ENCODE results near the gene PTPRN2. TPM values are rescaled to one million over a fixed set of nuclear protein-coding genes. Genes with fewer than 3 reads are reported as not detected.

PTPRN2 gene
- total RNA-seq, 1 experiment from 2014 or later, result 2.9 TPM

DNA sequence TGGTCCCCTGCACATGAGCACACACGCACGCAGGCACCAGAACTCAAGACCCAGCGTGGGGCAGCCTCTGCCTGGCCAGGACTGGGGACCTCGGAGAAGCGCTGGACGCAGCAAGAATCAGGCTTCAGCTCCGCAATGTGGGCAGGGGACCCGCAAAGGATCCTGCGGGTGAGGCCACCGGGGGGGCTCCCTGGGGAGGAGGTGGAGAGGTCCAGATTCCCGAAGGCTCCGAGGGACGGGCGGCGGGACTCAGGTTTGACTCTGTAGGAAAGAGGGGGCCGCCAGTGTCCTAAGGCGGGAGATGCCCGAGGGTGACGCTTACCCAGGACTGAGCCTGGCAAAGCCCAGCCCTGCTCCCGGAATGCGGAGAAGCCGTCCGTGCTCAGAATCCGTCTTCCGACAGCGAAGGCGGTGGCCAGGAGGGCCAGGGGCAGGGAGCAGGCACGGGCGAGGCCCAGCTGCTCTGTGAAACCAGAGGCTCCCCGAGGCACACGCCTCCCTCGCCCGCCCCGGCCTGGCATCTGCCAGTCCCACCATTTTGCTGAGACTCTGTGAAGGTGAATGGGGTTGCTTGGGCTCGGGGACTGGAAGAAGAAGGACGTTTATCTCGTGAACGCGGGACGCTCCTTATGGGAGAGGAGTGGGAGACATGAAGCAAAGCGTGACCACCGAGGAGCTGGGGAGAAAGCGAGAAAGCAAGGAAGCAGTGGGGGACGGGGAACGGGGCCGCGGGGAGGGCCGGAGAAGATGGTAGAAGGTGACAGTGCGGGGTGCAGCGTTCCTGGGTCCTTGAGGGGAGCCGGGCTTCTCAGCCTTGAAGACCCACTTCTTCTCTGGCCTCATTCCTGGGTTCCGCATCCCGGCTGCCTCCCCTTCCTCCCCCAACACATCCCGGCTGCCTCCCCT is 489.2 kb downstream of the PTPRN2 start:
- no peak for DNase-seq (ENCODE audit: extremely low read depth, low read depth)

DNA sequence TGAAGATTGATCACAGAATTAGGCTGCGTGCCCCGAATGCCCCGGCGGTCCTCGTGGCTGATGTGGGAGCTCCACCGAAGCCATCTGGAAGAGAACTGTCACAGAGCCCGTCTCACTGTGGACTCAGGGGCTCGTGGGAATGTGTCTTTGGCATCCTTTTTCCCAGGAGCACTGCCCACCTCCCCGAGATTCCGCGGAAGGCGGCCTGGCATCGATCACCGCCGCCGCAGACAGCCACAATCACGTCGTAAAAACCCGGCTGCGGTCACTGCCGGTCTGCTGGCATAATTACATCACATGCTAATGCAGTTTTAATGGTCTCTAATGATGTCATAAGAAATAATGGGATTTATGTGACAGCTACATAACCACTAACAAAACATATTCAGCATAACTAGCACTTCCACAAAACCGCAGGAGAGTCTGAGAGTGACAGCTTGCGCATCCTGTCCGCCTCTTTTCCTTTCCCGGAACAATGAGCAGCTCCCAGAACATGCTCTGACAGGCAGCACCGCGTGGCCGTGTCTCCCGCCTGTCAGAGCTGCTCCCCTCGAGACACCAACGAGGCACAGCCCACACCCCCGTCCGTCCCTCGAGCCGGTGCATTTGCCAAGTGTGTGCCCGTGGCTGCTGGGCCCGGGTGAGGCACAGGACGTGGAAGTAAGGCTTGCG is 490.0 kb downstream of the PTPRN2 start:
- DNase-seq (ENCODE audit: extremely low read depth, low read depth), result no peak

DNA sequence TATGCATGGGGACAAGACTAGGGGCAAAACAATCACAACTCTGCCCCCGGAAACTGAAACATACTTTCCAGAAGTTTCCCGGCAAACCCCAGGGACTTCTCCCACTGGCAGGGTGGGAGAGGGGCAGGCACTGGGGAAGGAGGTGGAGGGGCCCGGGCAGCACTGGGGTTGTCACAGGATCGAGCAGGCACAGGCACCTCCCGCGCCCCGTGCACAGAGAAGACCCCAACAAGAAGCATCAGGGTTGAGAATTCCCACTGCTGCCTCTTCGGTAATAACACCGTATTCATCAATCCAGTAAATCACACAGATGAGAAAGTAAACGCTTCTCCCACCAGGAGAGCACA is 490.5 kb downstream of the PTPRN2 start:
- DNase-seq (ENCODE audit: extremely low read depth, low read depth), result no peak

DNA sequence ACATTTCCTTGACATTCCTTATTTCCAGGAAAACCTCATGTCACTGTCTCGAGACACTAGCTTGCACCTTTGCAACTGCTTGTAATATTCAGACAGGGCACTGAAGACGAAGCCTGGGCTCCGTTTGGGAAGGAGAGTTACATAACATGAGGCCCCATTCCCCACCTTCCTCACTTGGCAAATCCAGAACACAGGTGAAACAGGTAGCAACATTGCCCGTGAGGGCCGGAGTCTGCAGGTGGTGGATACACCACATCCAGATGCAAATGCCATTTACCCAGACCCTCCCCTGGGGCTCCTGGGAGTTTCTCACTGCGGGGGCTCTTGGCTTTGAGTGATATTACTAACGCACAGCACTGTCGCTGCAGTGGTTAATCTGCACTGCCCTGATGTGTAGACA is 491.0 kb downstream of the PTPRN2 start:
- DNase-seq (ENCODE audit: extremely low read depth, low read depth), result no peak

DNA sequence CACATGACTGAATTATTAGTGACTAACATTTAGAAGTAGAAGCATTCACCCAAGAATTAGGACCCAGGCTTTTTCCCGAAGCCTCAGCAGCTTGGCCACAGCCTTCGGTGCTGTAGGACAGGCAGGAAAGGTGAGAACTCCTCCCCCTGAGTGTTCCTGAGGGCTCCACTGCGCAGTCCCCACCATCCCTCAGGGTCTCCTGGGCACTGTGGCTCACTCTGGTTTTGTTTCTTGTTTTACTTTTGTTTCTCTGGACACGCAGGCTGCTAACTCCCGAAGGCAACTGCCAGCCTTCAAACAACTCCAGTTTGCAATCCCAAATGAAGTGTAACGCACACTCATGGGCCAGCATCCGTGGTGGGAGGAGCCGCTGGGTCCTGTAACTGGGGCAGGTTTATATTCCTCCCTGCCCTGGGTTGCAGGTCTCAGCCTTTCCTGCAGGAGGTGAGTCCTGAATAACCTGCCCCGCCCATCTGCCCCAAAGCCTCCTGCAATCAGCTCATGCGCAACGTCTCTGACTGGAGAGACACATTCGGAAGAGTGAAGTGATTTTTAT is 492.9 kb downstream of the PTPRN2 start:
- DNase-seq (ENCODE audit: extremely low read depth, low read depth), result no peak

DNA sequence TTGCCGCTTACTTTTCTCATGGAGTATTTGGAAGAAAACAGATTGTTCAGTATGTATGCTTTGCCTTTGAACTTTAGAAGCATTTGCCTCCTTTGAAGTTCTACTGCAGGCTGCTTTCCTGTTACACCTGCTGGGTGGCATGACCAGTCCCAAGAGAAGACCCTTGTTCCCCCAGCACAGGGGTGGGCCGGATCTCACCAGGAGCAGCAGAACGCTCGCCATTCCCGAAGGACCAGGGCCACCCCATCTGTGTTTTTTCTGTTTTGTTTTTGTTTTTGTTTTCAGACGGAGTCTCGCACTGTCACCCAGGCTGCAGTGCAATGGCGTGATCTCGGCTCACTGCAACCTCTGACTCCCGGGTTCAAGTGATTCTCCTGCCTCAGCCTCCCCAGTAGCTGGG is 493.6 kb downstream of the PTPRN2 start:
- no peak for DNase-seq (ENCODE audit: extremely low read depth, low read depth)

DNA sequence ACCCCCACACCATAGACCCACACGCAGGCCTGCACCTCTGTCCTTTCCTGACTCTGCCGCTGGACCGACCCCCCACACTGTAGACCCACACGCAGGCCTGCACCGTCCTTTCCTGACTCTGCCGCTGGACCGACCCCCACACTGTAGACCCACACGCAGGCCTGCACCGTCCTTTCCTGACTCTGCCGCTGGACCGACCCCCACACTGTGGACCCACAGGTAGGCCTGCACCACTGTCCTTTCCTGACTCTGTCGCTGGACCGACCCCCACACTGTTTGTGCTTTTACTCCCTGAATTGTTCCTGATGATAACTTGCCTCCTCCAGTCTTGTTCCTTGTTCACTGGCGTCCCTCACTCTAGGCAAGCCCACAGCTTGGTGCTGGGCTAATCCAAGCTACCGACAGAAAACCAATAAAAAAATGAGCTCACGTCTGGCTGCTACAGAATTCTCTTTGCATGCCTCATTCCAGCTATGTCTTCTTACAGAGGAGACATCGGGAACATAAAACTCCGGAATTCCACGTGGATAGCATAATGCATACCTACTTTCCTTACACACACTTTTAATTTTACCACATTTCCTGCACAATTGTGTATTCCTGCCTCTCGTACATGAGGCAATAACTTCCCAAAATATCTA is 494.3 kb downstream of the PTPRN2 start:
- DNase-seq (ENCODE audit: extremely low read depth, low read depth), result no peak

DNA sequence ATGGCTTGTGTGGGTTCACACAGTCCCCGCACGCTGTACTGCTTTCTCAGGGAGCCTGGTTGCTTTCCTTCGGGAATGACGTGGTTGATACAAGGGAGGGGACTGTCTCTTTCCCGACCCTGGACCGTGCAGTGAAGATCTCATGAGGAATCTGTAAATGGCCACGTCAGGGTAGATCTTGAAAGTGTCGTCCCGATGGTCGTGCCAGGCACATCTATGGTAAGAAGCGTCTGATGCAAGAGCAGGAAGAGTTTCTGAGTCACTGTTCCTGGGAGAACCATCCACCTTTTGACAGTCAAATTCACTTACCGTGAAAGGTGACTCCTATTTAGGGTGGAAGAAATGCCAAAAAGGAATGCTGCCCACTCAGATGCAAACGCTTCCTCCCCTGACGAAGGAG is 500.4 kb downstream of the PTPRN2 start:
- DNase-seq (ENCODE audit: extremely low read depth, low read depth), result no peak

DNA sequence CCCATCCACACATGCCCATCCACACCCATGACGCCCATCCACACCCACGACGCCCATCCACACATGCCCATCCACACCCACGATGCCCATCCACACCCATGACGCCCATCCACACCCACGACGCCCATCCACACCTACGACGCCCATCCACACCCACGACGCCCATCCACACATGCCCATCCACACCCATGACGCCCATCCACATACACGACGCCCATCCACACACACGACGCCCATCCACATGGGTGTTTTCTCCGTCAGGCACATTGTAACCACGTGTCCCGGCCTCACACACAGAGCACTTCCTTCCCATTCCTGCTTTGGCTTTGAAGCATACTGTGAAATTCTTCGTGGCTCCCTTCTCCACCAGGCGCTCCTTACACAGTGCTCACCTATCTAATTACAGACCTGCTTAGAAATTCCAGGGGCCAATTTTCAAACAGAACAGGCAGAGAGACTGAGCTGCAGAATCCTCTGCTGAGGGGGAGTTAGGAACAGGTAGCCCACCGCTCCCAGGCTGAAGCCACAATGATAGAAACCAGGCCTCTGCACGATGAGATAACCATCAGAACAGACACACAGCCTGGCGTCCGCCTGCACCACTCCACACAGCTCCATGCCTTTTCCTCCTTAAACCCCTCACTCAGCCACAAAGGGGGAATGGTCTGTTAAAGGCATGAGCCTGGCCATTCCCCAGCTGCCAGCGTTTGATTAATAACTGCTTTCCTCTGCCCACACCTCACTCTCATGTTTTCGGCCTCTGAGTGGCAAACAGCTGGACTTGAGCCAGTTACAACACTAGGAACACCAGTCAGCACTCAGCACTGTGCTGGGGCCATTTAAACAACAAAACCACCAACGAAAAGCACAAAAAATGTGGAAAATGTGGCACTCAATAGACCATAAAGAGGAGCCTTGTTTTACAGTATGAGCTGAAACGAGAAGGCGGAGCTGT is 501.6 kb downstream of the PTPRN2 start:
- DNase-seq (ENCODE audit: extremely low read depth, low read depth), result no peak

DNA sequence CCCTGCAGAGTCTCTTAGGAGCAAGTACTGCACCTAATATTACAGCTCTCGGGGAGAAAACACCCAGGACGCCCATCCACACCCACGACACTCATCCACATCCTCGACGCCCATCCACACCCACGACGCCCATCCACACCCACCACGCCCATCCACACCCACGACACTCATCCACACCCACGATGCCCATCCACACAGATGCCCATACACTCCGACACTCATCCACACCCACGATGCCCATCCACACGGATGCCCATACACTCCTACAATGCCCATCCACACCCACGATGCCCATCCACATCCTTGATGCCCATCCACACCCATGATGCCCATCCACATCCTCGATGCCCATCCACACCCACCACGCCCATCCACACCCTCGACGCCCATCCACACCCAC is 503.1 kb downstream of the PTPRN2 start:
- DNase-seq (ENCODE audit: extremely low read depth, low read depth), result no peak

DNA sequence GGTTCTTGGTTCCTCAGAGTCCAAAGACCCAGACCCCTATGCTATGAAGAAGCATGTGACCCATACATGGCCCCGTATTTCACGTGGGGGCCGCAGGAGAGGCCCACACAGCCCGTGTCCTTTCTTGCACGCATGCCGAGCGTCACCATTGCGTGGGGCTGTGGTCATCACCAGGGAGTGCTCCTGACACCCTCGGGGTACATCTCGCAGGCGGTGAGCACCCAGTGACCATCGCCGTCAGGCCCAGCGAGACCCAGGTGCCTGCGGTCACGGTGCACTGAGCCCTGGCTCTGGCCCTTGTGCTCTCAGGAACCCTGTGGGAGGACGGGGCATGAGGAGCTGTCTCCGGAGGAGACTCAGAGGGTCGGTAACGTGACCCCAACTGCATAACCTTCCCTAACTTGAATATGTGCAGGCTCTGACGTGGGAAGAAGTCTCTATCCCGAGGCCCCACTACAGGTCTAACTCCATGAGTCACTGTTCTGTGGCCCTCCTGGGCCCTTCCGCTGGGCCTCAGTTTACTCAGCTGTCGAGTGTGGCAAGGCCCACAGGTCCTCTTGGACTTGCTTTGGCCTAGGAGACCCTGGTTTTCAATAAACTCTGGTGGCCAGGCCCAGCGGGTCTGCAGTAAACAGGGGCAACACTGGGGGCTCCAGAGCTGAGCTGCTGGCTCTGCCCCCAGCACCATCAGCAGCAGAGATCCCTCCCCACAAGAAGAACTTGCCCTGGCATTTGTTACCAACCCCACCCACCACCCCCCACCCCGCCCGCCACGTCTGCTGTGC is 503.9 kb downstream of the PTPRN2 start:
- no peak for DNase-seq (ENCODE audit: extremely low read depth, low read depth)

DNA sequence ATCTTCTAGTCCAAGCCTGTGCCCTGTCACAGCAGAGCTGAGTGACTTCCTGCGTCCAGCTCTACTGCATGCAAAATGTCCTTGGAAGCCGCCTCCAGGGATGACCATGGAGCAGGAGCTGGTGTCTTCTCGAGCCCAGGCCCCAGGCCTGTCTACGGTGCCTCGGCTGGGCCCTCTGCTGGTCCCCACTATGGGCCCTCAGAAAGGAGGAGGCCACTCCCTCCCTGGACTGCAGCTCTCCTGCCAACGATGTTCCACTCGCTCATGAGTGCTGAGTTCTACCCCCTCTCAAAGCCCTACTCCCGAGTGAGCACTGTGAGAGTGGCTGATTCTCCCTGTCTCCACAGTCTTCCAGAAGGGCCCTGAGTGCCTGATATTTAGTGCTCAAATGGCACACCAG is 504.9 kb downstream of the PTPRN2 start:
- no peak for DNase-seq (ENCODE audit: extremely low read depth, low read depth)

DNA sequence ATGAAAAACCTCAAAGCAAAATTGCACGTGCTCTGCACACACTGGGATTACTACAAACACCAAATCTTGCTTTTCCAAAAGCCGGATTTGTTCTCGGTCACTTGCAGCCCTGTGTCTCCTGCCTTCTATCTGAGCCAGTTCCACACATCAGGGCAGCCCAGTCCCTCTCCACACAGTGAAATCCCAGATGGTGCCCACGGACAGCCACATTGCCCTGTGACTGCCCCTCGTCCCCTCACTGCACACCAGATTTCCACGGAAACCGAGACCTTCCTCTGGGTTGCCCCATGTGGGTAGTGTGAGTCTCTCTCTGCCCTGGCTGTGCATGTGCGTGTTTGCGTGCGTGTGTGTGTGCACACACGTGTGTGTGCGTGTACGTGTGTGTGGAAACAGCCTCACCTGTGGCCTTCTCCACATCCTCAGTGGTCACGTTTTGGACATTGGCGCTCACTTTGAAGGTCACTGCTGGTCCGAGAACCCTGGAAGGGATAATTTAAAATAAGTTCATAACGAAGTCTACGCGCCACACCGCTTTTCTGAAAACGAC is 506.7 kb downstream of the PTPRN2 start:
- no peak for DNase-seq (ENCODE audit: extremely low read depth, low read depth)

DNA sequence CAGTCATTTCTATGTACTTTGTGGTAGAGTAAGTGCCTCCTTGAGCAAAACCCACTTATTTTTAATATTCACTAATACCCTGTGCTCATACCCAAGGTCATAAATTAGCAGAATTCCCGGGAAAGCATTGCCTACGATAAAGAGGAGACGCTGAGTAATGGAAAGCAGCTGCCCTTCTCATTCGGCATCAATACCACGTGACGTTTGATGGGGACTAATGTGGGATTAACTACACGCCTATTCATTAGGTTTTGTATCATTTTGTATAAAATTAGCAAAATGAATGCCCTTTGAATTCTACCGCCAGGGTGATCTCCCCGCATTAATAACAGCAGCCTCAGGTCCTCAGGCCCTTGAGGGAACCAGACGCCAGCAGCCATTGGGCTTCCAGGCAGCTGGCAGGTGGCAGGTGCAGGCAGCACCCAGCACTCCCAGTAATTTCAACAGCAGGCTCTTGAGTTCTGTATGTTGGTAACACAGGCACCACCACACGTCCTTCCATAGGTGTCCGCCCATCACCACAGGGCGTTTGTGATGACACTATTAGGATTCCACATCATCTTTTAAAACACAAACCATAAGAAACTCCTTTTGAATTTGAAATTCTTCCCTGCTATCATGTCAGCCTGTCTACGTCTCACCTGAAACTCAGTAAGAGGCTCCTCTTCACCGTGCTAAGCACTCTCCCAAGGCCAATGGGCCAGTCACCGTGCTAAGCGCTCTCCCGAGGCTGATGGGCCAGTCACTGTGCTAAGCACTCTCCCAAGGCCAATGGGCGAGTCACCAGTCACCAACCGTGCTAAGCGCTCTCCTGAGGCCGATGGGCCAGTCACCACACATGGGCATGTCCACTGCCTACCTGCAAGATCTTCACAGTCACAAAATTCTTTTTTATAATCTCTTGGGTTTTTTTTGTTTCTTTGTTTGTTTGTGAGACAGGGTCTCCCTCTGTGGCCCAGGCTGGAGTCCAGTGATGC is 509.4 kb downstream of the PTPRN2 start:
- no peak for DNase-seq (ENCODE audit: extremely low read depth, low read depth)

DNA sequence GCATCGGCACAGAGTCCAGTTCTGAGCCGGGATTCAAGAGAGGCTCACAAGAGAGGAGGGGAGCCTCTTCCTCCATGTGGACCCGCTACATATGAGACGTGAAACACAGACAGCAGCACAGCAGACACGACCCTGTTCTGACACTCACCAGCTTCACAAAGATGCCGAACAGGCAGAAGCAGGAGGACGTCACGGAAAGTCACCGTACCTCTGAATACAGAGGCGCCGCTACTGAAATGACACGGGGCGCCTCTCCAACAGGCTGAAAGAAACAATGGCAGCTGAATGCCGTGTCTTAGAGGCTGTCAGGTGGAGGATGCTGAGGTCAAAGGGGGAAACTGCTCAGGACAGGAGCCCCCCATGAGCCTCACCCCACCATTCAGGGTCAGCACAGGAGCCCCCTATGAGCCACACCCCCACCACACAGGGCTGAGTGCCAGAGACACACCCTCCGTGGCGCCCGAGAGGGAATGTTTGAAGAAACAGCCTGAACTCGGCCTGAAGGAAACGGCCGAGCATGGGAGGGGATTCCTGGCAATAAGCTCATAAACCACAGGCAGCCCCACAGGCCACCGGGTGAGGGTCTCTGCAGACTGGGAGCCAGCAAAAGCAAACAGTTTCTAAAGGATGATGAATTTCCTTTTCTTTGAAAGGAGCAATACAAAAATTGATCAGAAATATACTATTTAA is 510.3 kb downstream of the PTPRN2 start:
- no peak for DNase-seq (ENCODE audit: extremely low read depth, low read depth)

DNA sequence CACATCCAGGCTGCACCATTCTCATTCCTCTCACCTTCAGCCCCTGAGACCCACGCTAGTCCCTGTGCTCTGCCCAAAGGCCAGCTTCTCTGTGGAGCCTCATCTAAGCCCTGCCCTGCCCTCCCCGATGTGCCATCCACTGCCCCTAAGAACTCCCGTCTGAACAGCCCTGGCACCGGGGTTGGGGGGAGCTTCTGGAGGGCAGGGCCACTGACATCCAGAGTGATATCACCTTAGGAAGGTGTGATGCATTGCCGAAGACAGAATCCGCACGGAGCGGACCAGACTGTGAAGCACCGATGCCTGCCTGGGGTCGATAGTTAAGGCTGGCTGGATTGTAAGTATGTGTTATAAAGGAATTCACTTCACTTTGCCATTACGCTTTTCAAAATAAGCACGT is 511.0 kb downstream of the PTPRN2 start:
- no peak for DNase-seq (ENCODE audit: extremely low read depth, low read depth)

DNA sequence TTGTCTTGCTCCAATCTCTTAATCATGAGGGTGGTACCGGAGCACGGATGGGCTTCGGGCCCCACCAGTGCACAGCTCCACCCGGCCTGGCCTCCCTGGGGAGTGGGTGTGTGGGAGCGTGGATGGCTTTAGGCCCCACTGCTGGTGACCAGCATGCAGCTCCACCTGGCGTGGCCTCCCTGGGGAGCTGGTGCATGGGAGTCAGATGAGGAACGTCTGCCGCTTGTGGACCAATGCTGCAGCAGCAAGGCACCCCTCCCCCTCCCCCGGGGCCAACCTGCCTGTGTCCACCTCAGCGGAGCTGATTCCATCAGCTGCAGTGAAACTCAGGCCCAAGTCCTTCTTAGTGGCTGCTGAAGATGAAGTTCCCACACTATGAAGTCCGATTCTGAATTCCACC is 511.4 kb downstream of the PTPRN2 start:
- DNase-seq (ENCODE audit: extremely low read depth, low read depth), result no peak

DNA sequence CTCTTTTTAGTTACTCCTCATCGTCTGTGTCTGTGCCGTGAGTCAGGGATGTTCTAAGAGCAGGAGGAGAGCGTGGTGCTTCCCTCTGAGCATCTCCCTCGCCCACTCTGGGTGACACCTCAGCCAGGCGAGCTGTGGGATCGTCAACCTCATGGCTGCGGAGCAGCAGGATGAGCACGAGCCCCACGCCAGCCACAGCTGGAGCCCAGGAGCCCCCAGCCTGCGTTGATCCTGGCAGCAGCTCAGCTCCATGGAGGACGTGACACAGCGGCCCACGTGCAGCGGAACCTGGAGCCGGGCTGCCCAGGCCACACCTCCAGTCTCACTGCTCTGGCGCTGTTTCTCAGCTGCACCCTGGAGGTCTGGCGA is 512.0 kb downstream of the PTPRN2 start:
- no peak for DNase-seq (ENCODE audit: extremely low read depth, low read depth)

Measured in NCI-H460 (cell line).